GM12892 (cell line): ENCODE measurements around the gene TMED8.

Source experiments
- POLR2A ChIP-seq: IDR thresholded peaks from 2 replicates; pipeline ENCODE4 v1.6.1; 2011; ENCODE audit warnings: low read depth, low read length, control low read depth
- POLR2AphosphoS5 ChIP-seq: IDR thresholded peaks from 2 replicates; pipeline ENCODE4 v1.6.1; 2011; ENCODE audit warnings: low read depth, low read length, control low read depth

- TF ChIP-seq POLR2A, result no peak
- TF ChIP-seq POLR2AphosphoS5, result no peak
Measured at GRCh38 chr14:77364146-77364545, 12.7 kb downstream of the TMED8 start.
